ENCODE measurements around the gene NEK9.

Gene NEK9

DNA sequence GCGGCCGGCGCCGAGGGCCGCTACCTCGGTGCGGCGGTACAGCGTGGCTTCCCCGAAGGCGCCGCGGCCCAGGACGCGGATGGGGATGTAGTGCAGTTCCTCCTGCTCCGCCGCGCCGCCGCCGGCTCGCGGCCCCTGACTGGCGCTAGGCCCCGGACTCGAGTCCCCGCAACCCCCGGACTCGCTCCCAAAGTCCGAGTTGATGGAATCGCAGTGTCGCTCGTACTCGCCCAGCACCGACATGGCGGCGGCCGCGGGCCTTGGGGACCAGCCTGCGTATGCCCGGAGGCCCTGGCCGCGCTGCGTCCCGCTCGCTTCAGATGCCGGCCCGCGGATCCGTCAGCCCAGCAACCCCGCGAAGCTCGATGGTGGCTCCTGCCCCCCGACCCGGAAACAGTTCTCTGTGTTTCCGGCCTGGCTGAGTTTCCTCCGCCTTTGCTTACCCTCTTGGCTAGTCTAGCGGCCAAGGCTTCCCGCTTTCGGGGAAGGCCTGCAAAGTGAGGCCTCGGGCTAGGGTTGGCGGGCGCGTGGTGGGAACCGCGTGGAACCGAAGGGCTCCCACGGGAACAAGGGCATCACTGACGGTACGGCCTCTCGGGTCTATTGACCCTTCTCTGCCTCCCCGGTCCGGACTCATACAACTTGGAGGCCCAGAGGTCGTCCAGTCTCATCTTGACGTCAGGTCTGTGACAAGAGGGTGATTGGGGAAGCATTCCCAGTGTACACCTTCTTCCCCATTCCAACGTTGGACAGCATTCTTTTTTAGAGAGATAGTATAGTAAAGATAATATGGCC lies at the start of gene NEK9:
TSS of gene NEK9 (minus strand) at position 370 of the 795 bp plus-strand sequence. CDS start at position 243, 127 bp downstream.
- H3K36me3 ChIP-seq (ENCODE audit: control insufficient read depth, low read length) = peaks cover 62% of the 10 kb centered on the region
- peaks cover 43% of the 10 kb centered on the region for H3K4me1 ChIP-seq (ENCODE audit: control insufficient read depth, low read length)
- H3K27me3 ChIP-seq (ENCODE audit: control insufficient read depth, low read length) = no peaks in the 10 kb centered on the region
- H3K4me3 ChIP-seq (ENCODE audit: low read length) = peak within 1 kb of the TSS; percentile 99
- TF ChIP-seq, protein P1, sequence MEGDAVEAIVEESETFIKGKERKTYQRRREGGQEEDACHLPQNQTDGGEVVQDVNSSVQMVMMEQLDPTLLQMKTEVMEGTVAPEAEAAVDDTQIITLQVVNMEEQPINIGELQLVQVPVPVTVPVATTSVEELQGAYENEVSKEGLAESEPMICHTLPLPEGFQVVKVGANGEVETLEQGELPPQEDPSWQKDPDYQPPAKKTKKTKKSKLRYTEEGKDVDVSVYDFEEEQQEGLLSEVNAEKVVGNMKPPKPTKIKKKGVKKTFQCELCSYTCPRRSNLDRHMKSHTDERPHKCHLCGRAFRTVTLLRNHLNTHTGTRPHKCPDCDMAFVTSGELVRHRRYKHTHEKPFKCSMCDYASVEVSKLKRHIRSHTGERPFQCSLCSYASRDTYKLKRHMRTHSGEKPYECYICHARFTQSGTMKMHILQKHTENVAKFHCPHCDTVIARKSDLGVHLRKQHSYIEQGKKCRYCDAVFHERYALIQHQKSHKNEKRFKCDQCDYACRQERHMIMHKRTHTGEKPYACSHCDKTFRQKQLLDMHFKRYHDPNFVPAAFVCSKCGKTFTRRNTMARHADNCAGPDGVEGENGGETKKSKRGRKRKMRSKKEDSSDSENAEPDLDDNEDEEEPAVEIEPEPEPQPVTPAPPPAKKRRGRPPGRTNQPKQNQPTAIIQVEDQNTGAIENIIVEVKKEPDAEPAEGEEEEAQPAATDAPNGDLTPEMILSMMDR (IDR thresholded peaks at IDR 0.05; ENCODE audit: low read depth, low read length, poor library complexity, severe bottlenecking) = no peak
- no peak for TF ChIP-seq EZH2phosphoT487 (IDR thresholded peaks at IDR 0.05; ENCODE audit: borderline replicate concordance, low read length)
- peaks cover 19% of the 10 kb centered on the region for H3F3A ChIP-seq (ENCODE audit: control insufficient read depth, insufficient read depth)
- H3K9me3 ChIP-seq (ENCODE audit: control insufficient read depth, insufficient read depth, low read length) = no peaks in the 10 kb centered on the region
- peak within 1 kb of the TSS; percentile 73 for H3K27ac ChIP-seq (ENCODE audit: low read depth, low read length)
- peaks cover 4% of the 10 kb centered on the region; the same call in 1 of the 2 replicates for H4K20me1 ChIP-seq (ENCODE audit: control insufficient read depth, insufficient read depth, low read depth, low read length)
- H3K4me2 ChIP-seq (ENCODE audit: low read length) = peak within 1 kb of the TSS; percentile 90
- H3K9me2 ChIP-seq (replicated peaks; ENCODE audit: control insufficient read depth, low read length) = no peaks in the 10 kb centered on the region
- peaks cover 72% of the 10 kb centered on the region for H3K79me2 ChIP-seq (ENCODE audit: control insufficient read depth, low read length)

DNA sequence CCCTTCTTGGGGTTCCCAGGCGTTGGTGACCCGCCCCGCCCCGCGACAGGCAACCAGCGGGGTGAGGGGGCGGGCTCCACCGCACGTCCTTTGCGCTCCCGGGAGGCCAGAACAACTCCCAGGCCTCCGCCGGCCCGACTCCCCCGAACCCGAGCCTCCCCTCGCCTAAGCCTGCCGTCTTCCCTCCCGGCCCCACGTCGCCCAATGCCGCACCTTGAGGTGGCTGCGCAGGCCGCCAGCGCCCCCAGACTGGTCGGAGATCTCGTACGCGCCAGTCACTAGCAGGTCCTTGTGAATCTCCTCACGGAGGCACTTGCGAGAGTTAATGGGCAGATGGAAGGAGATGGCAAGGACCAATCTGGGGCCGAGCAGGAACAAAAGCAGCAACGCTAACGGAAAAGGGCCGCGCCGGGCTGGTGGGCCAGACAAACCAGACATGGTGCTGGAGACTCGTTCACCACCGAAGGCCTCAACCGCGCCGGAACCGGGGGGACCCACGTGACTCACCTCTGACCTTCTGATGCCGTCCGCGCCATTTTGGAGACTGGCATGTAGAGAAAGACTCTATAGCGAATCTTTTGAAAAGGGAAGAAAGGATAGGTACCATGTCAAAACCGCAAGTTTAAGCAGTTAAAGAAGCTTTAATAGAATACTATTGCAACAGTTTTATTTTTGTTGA lies 49.4 kb upstream of the NEK9 start, which contains the start of gene TMED10:
TSS of gene TMED10 (minus strand) at position 471 of the 679 bp plus-strand sequence. CDS start at position 438, 33 bp downstream.
- H3K4me2 ChIP-seq (ENCODE audit: low read length) = peak within 1 kb of the TSS; percentile 71
- no peak for TF ChIP-seq EZH2phosphoT487 (IDR thresholded peaks at IDR 0.05; ENCODE audit: borderline replicate concordance, low read length)
- TF ChIP-seq, protein P1 (IDR thresholded peaks at IDR 0.05; ENCODE audit: low read depth, low read length, poor library complexity, severe bottlenecking) = peak; percentile 18
- peak within 1 kb of the TSS; percentile 89 for H3K27ac ChIP-seq (ENCODE audit: low read depth, low read length)
- peaks cover 11% of the 10 kb centered on the region for H3K36me3 ChIP-seq (ENCODE audit: control insufficient read depth, low read length)
- peak within 1 kb of the TSS; percentile 91 for H3K4me3 ChIP-seq (ENCODE audit: low read length)
- H3K9me3 ChIP-seq (ENCODE audit: control insufficient read depth, insufficient read depth, low read length) = no peaks in the 10 kb centered on the region
- H3K4me1 ChIP-seq (ENCODE audit: control insufficient read depth, low read length) = peaks cover 34% of the 10 kb centered on the region
- peaks cover 51% of the 10 kb centered on the region for H3K79me2 ChIP-seq (ENCODE audit: control insufficient read depth, low read length)
- H3F3A ChIP-seq (ENCODE audit: control insufficient read depth, insufficient read depth) = peaks cover 4% of the 10 kb centered on the region; the same call in 1 of the 2 replicates
- no peaks in the 10 kb centered on the region for H3K9me2 ChIP-seq (replicated peaks; ENCODE audit: control insufficient read depth, low read length)
- no peaks in the 10 kb centered on the region for H3K27me3 ChIP-seq (ENCODE audit: control insufficient read depth, low read length)
- H4K20me1 ChIP-seq (ENCODE audit: control insufficient read depth, insufficient read depth, low read depth, low read length) = peaks cover 14% of the 10 kb centered on the region

DNA sequence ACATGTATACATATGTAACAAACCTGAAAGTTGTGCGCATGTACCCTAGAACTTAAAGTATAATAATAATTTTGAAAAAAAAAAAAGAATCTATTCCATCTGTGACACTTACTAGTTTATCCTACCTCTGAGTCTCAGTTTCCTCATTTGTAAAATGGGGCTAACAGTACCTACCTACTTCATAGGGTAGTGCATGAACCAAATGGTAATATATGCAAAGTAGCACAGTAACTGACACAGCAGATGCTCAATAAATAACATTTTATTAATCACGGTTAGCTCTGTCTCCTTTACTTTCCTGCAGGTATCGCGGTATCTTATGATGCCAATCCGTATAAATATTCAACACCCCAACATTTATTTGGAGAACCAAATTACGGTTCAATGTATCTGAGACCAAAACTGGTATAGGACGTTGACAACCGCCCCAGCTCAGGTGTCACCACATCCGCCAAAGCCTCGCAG lies 48.9 kb upstream of the NEK9 start:
- peaks cover 11% of the 10 kb centered on the region for H3K36me3 ChIP-seq (ENCODE audit: control insufficient read depth, low read length)
- H3K9me3 ChIP-seq (ENCODE audit: control insufficient read depth, insufficient read depth, low read length) = no peaks in the 10 kb centered on the region
- H3K4me1 ChIP-seq (ENCODE audit: control insufficient read depth, low read length) = peaks cover 28% of the 10 kb centered on the region
- H3K79me2 ChIP-seq (ENCODE audit: control insufficient read depth, low read length) = peaks cover 56% of the 10 kb centered on the region
- no peak for TF ChIP-seq EZH2phosphoT487 (IDR thresholded peaks at IDR 0.05; ENCODE audit: borderline replicate concordance, low read length)
- TF ChIP-seq, protein P1 (IDR thresholded peaks at IDR 0.05; ENCODE audit: low read depth, low read length, poor library complexity, severe bottlenecking) = no peak
- peak overlapping the region; percentile 89 for H3K27ac ChIP-seq (ENCODE audit: low read depth, low read length)
- H3K4me2 ChIP-seq (ENCODE audit: low read length) = peak overlapping the region; percentile 71
- H3K27me3 ChIP-seq (ENCODE audit: control insufficient read depth, low read length) = no peaks in the 10 kb centered on the region
- peaks cover 4% of the 10 kb centered on the region; the same call in 1 of the 2 replicates for H3F3A ChIP-seq (ENCODE audit: control insufficient read depth, insufficient read depth)
- peak overlapping the region; percentile 91 for H3K4me3 ChIP-seq (ENCODE audit: low read length)
- H3K9me2 ChIP-seq (replicated peaks; ENCODE audit: control insufficient read depth, low read length) = no peaks in the 10 kb centered on the region
- peaks cover 14% of the 10 kb centered on the region for H4K20me1 ChIP-seq (ENCODE audit: control insufficient read depth, insufficient read depth, low read depth, low read length)

Data from DOHH2 (cell line).